ENCODE results near the gene NTM.

DNA sequence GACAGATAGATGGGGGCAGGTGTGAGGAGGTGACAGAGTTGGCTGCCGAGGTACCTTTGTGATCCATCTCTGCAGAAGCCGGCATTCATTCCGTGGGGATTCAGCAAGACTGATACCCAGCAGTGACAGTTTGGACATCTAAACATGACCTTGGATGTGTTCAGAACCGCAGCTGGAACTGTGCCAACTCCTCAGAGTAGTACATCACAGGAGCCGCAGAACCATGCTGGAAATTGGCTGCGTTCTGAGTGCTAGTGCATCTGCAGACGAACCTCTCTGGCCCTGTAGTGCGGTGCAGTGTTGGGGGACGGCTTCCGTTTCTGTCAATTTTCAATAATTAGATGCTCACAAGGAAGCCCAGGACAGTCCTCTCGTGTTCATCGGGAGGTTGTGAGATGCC lies 772.1 kb downstream of the NTM start:
- TF ChIP-seq, protein P1, sequence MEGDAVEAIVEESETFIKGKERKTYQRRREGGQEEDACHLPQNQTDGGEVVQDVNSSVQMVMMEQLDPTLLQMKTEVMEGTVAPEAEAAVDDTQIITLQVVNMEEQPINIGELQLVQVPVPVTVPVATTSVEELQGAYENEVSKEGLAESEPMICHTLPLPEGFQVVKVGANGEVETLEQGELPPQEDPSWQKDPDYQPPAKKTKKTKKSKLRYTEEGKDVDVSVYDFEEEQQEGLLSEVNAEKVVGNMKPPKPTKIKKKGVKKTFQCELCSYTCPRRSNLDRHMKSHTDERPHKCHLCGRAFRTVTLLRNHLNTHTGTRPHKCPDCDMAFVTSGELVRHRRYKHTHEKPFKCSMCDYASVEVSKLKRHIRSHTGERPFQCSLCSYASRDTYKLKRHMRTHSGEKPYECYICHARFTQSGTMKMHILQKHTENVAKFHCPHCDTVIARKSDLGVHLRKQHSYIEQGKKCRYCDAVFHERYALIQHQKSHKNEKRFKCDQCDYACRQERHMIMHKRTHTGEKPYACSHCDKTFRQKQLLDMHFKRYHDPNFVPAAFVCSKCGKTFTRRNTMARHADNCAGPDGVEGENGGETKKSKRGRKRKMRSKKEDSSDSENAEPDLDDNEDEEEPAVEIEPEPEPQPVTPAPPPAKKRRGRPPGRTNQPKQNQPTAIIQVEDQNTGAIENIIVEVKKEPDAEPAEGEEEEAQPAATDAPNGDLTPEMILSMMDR (IDR thresholded peaks at IDR 0.05): no peak
- no peak for TF ChIP-seq POLR2A (IDR thresholded peaks at IDR 0.05)
